GM06990 (cell line): ENCODE results near the gene WDR35.
"Not testable (repeated sequence)": the region's sequence is repeated elsewhere in the genome, so short reads cannot be mapped to it uniquely, and the experiment has no call there.

Experiments used
- DNase-seq: peaks from one replicate; pipeline ENCODE4 v3.0.0-alpha.2; 2011; ENCODE audit not compliant: insufficient read length; ENCODE audit errors: extremely low read depth
- H3K27me3 ChIP-seq: replicated peaks from 2 replicates; pipeline ENCODE4 v1.6.0; 2011; ENCODE audit warnings: low read length; ENCODE audit not compliant: control insufficient read depth, insufficient read depth
- H3K36me3 ChIP-seq: 2 replicates; pipeline ENCODE4 v1.5.1; 2011; ENCODE audit warnings: low read length; ENCODE audit not compliant: control insufficient read depth, insufficient read depth
- H3K4me3 ChIP-seq: replicated peaks from 2 replicates; pipeline ENCODE4 v1.5.1; 2011; ENCODE audit warnings: low read depth, mild to moderate bottlenecking, control low read depth, low read length
- TF ChIP-seq, protein P1 (sequence below): IDR thresholded peaks from 2 replicates; pipeline ENCODE4 v1.5.1; 2011; ENCODE audit warnings: low read length, control low read depth, mild to moderate bottlenecking, inconsistent platforms; ENCODE audit not compliant: insufficient read depth, poor library complexity, severe bottlenecking

Gene WDR35

DNA sequence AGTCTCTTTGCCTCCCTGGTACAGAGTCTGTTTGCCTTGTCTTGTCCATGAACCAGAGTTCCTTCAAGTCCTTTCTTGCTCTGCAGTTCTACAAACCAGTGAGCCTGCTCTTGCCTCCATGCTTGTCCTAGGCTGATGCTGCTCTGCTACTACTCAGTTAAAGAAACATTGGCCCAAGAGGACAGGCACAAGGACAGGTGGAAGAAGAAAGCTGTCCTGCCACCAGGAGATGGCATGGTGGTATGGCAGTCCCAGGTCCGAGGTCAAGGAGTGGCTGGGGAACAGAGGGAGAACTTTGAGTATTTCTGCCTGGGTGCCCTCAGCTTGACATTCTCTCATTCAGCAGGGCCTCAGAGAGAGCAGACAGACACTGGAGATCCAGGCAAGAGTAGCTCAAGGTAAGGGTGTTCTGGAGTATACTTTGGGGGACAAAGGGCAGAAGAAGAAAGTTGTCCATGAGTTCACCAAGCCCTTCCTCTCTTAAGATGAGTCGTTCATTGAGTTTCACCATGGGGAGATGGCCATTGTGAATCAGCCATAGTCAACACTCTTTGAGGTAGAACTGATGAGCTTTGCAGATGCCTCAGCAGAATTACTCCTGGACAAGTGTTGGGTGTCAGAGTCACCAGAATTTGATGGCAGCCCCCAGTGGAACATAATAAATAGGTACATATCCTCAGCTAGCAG, 108.5 kb downstream of the WDR35 start:
- TF ChIP-seq, protein P1, sequence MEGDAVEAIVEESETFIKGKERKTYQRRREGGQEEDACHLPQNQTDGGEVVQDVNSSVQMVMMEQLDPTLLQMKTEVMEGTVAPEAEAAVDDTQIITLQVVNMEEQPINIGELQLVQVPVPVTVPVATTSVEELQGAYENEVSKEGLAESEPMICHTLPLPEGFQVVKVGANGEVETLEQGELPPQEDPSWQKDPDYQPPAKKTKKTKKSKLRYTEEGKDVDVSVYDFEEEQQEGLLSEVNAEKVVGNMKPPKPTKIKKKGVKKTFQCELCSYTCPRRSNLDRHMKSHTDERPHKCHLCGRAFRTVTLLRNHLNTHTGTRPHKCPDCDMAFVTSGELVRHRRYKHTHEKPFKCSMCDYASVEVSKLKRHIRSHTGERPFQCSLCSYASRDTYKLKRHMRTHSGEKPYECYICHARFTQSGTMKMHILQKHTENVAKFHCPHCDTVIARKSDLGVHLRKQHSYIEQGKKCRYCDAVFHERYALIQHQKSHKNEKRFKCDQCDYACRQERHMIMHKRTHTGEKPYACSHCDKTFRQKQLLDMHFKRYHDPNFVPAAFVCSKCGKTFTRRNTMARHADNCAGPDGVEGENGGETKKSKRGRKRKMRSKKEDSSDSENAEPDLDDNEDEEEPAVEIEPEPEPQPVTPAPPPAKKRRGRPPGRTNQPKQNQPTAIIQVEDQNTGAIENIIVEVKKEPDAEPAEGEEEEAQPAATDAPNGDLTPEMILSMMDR = no peak
- DNase-seq = no peak
- Histone ChIP-seq H3K36me3 (no peaks in the 10 kb centered on the region), H3K27me3 (no peaks in the 10 kb centered on the region), H3K4me3 (no peak overlapping the region)

DNA sequence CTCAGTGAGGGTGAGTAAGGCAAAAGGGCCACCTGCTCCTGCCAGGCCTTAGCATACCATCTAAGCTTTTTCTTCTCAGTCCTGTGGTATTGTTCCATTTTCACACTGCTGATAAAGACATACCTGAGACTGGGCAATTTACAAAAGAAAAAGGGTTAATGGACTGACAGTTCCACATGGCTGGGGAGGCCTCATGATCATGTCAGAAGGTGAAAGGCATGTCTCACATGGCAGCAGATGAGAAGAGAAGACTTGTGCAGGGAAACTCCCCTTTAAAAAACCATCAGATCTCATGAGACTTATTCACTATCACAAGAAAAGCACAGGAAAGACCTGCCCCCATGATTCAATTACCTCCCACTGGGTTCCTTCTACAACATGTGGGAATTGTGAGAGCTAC, 109.7 kb downstream of the WDR35 start:
- not testable (repeated sequence) for H3K4me3 ChIP-seq, H3K36me3 ChIP-seq, DNase-seq, H3K27me3 ChIP-seq

DNA sequence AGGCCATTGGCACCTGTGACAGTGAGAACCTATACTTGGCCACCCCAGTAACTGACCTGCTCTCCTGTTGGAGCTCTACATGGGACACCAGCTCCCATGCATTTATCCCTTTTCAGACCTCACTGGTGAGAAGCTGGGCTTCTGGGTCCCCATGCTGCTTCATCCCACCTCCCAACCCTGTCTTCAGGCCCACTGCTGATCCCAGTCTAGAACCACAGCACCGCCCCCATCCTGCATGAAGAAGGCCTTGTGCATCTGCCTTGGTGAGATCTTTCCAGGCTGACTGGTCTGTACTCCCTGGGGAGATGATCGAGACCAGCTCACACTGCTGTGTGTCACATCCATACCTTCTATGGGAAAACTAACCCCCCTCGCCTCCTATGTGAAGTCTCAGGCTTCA, 110.8 kb downstream of the WDR35 start:
- DNase-seq = no peak
- TF ChIP-seq, protein P1 = no peak
- Histone ChIP-seq H3K4me3 (no peak overlapping the region), H3K27me3 (no peaks in the 10 kb centered on the region), H3K36me3 (peaks cover 3% of the 10 kb centered on the region; the same call in 1 of the 2 replicates)

DNA sequence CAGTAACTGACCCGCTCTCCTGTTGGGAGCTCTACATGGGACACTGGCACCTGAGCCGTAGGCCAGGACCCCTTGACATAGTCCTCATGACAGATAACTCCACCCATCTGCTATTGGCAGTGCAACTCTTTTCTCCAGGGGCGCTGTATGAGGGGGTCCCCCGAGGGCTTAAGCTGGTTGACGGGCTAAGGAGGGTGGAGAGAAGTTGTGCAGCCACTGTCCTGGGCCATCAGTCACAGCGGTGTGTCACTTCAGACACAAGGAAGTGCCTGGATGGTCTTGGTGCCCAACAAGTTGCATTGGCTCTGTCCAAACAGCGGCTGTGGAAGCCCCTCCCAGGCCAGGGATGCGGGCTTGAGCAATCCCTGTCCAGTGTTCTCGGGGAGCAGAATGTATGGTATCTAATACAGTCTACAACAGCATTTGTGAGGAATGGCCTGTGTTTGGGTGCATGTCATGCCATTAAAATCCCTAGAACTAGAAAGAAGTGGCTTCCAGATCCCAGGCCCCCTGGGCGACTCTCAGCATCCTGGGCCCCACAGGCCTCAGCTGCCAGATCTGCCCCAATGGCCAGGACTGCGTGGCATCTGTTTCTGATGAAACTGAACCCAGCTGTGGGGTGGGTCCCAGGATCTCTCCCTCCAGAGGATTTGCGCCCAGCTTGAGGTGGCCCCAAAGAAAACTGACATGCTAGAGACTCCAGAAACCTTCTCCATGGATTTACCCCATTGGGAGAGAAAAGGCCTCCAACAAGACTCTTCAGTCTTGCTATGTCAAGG, 111.4 kb downstream of the WDR35 start:
- no peak overlapping the region for H3K4me3 ChIP-seq
- H3K27me3 ChIP-seq = no peaks in the 10 kb centered on the region
- no peak for DNase-seq
- peaks cover 3% of the 10 kb centered on the region; the same call in 1 of the 2 replicates for H3K36me3 ChIP-seq
- TF ChIP-seq, protein P1 = no peak

DNA sequence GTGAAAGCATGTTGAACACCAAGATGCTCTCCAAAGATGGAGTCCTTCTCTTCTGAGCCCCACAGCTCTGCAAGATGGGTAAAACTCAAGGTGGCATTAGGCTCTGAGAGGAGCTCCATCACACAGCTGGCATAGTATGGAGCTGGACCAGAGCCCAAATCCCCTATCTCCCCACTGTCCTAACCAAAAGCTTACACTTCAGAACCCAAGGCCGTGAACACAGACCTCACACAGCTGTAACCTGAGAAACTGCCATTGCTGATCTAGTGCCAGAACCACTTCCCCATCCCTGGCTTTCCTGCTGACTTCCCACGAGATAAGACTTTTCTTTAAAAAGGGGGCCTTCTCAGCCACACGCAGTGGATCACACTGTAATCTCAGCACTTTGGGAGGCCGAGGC, 113.2 kb downstream of the WDR35 start:
- TF ChIP-seq, protein P1 = no peak
- H3K4me3 ChIP-seq = no peak overlapping the region
- no peak for DNase-seq
- peaks cover 5% of the 10 kb centered on the region for H3K36me3 ChIP-seq
- H3K27me3 ChIP-seq = no peaks in the 10 kb centered on the region

DNA sequence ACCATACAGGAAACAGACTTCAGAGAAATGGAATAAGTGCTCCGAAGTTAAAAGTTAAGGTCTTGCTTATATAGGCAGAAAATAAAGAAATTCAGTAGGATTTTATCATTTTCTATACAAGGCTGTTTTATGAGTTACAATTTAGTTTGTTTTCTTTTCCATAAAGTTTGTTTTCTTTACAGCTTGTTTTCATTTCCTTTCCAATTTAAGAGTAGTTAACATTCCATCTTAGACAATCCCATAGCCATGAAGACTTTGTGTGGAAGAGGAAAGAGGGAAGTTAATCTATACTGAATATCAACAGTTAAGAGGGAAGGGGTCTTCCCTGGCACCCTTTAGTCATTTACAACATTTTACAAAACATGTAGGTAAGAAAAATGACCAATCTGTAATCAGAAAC, 114.6 kb downstream of the WDR35 start:
- TF ChIP-seq, protein P1 = no peak
- H3K36me3 ChIP-seq = peaks cover 5% of the 10 kb centered on the region

More for the DNA sequence above, 114.6 kb downstream of the WDR35 start:
- H3K27me3 ChIP-seq = no peaks in the 10 kb centered on the region
- DNase-seq = no peak
- H3K4me3 ChIP-seq = no peak overlapping the region
